ENCODE results near the gene GPR87.

GPR87 gene, protein sequence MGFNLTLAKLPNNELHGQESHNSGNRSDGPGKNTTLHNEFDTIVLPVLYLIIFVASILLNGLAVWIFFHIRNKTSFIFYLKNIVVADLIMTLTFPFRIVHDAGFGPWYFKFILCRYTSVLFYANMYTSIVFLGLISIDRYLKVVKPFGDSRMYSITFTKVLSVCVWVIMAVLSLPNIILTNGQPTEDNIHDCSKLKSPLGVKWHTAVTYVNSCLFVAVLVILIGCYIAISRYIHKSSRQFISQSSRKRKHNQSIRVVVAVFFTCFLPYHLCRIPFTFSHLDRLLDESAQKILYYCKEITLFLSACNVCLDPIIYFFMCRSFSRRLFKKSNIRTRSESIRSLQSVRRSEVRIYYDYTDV

GRCh38 chr3:151316267-151316991 lies at the start of gene GPR87:
Gene GPR87 (minus strand): TSS chr3:151316820. CDS start chr3:151300100, 16,720 bp downstream.
- Histone ChIP-seq H3K36me3 (ENCODE audit: insufficient read depth, low read length) (no peaks in the 10 kb centered on the region), H3K4me3 (ENCODE audit: low read depth in 1 of 2, low read length in 2 of 2) (no peak within 1 kb of the TSS), H3K4me2 (ENCODE audit: insufficient read depth, low read length) (no peak within 1 kb of the TSS), H2AFZ (ENCODE audit: low read depth, low read length) (no peak within 1 kb of the TSS), H3K9me3 (ENCODE audit: insufficient read depth, low read length, severe bottlenecking) (no peaks in the 10 kb centered on the region), H3K79me2 (ENCODE audit: insufficient read depth, low read length) (no peaks in the 10 kb centered on the region), H3K9ac (ENCODE audit: low read depth, low read length) (no peak within 1 kb of the TSS), H4K20me1 (ENCODE audit: insufficient read depth, low read length) (no peaks in the 10 kb centered on the region), H3K4me1 (ENCODE audit: insufficient read depth, low read length) (no peaks in the 10 kb centered on the region), H3K27ac (ENCODE audit: low read length) (no peak within 1 kb of the TSS), H3K27me3 (ENCODE audit: insufficient read depth, low read length, poor library complexity) (no peaks in the 10 kb centered on the region)
- ATAC-seq (ENCODE audit: insufficient read depth, low read depth): no peak
- DNase-seq: no peak
- TF ChIP-seq CTCF (IDR thresholded peaks at IDR 0.05; ENCODE audit: borderline replicate concordance, extremely low read depth, low read length, poor library complexity, severe bottlenecking) (no peak), EZH2 (IDR thresholded peaks at IDR 0.05; ENCODE audit: borderline replicate concordance, low read depth, low read length, severe bottlenecking) (no peak)

GRCh38 chr3:151362751-151363174 lies 46.1 kb upstream of the GPR87 start:
- no peak for TF ChIP-seq EZH2 (IDR thresholded peaks at IDR 0.05; ENCODE audit: borderline replicate concordance, low read depth, low read length, severe bottlenecking)
- TF ChIP-seq CTCF (IDR thresholded peaks at IDR 0.05; ENCODE audit: borderline replicate concordance, extremely low read depth, low read length, poor library complexity, severe bottlenecking): no peak
- no peak overlapping the region for H3K4me3 ChIP-seq (ENCODE audit: low read depth in 1 of 2, low read length in 2 of 2)
- H3K9ac ChIP-seq (ENCODE audit: low read depth, low read length): no peak overlapping the region
- H3K27me3 ChIP-seq (ENCODE audit: insufficient read depth, low read length, poor library complexity): no peaks in the 10 kb centered on the region
- H3K27ac ChIP-seq (ENCODE audit: low read length): no peak overlapping the region
- H3K4me1 ChIP-seq (ENCODE audit: insufficient read depth, low read length): peaks cover 1% of the 10 kb centered on the region; the same call in 1 of the 2 replicates
- DNase-seq (no peak), ATAC-seq (ENCODE audit: insufficient read depth, low read depth) (no peak)
- no peak overlapping the region for H3K4me2 ChIP-seq (ENCODE audit: insufficient read depth, low read length)
- no peaks in the 10 kb centered on the region for H3K36me3 ChIP-seq (ENCODE audit: insufficient read depth, low read length)
- H3K79me2 ChIP-seq (ENCODE audit: insufficient read depth, low read length): no peaks in the 10 kb centered on the region
- no peaks in the 10 kb centered on the region for H4K20me1 ChIP-seq (ENCODE audit: insufficient read depth, low read length)
- no peaks in the 10 kb centered on the region for H3K9me3 ChIP-seq (ENCODE audit: insufficient read depth, low read length, severe bottlenecking)
- H2AFZ ChIP-seq (ENCODE audit: low read depth, low read length): no peak overlapping the region

- no peaks in the 10 kb centered on the region for H3K9me3 ChIP-seq (ENCODE audit: insufficient read depth, low read length, severe bottlenecking)
- no peaks in the 10 kb centered on the region for H4K20me1 ChIP-seq (ENCODE audit: insufficient read depth, low read length)
- no peak for TF ChIP-seq EZH2 (IDR thresholded peaks at IDR 0.05; ENCODE audit: borderline replicate concordance, low read depth, low read length, severe bottlenecking)
- no peak for TF ChIP-seq CTCF (IDR thresholded peaks at IDR 0.05; ENCODE audit: borderline replicate concordance, extremely low read depth, low read length, poor library complexity, severe bottlenecking)
- DNase-seq: no peak
- no peak for ATAC-seq (ENCODE audit: insufficient read depth, low read depth)
- no peak overlapping the region; the same call in 1 of the 2 replicates for H3K4me2 ChIP-seq (ENCODE audit: insufficient read depth, low read length)
- no peaks in the 10 kb centered on the region for H3K27me3 ChIP-seq (ENCODE audit: insufficient read depth, low read length, poor library complexity)
- H3K4me1 ChIP-seq (ENCODE audit: insufficient read depth, low read length): peaks cover 16% of the 10 kb centered on the region
- no peak overlapping the region for H2AFZ ChIP-seq (ENCODE audit: low read depth, low read length)
- no peak overlapping the region for H3K4me3 ChIP-seq (ENCODE audit: low read depth in 1 of 2, low read length in 2 of 2)
- H3K36me3 ChIP-seq (ENCODE audit: insufficient read depth, low read length): no peaks in the 10 kb centered on the region
- no peak overlapping the region for H3K9ac ChIP-seq (ENCODE audit: low read depth, low read length)
- H3K79me2 ChIP-seq (ENCODE audit: insufficient read depth, low read length): no peaks in the 10 kb centered on the region
- H3K27ac ChIP-seq (ENCODE audit: low read length): peak overlapping the region; percentile 45; the same call in 1 of the 2 replicates
These were observed 40.8 kb upstream of the GPR87 start for GRCh38 chr3:151357463-151357850.
